ENCODE data around the gene NDUFS1. TPM values are rescaled to one million over a fixed set of nuclear protein-coding genes. Genes with fewer than 3 reads are reported as not detected.
"Not testable (repeated sequence)": the region's sequence is repeated elsewhere in the genome, so short reads cannot be mapped to it uniquely, and the experiment has no call there.

NDUFS1 gene
- polyA plus RNA-seq, 1 donor, result 63.7 TPM

GRCh38 chr2:206193671-206194357, 34.6 kb upstream of the NDUFS1 start:
- Histone ChIP-seq H3K36me3 (ENCODE audit: control insufficient read depth, insufficient read depth, low read length) (no peaks in the 10 kb centered on the region), H3K4me3 (ENCODE audit: low read length) (no peak overlapping the region), H3K27me3 (ENCODE audit: control insufficient read depth, insufficient read depth, low read length) (no peaks in the 10 kb centered on the region), H3K27ac (ENCODE audit: low read length) (no peak overlapping the region), H3K4me1 (ENCODE audit: control insufficient read depth, insufficient read depth, low read length) (no peaks in the 10 kb centered on the region), H3K9me3 (ENCODE audit: control insufficient read depth, low read depth, low read length) (no peaks in the 10 kb centered on the region)
- no peak for DNase-seq
- no CpG with 5 or more reads among the region's 2 CpGs for WGBS (ENCODE audit: insufficient coverage, low lambda C conversion rate)

GRCh38 chr2:206192157-206192556, 32.9 kb upstream of the NDUFS1 start:
- Histone ChIP-seq H3K27ac (ENCODE audit: low read length) (no peak overlapping the region), H3K36me3 (ENCODE audit: control insufficient read depth, insufficient read depth, low read length) (no peaks in the 10 kb centered on the region), H3K9me3 (ENCODE audit: control insufficient read depth, low read depth, low read length) (no peaks in the 10 kb centered on the region), H3K4me3 (ENCODE audit: low read length) (no peak overlapping the region), H3K4me1 (ENCODE audit: control insufficient read depth, insufficient read depth, low read length) (no peaks in the 10 kb centered on the region), H3K27me3 (ENCODE audit: control insufficient read depth, insufficient read depth, low read length) (no peaks in the 10 kb centered on the region)
- no peak for DNase-seq
- no CpG with 5 or more reads among the region's 3 CpGs for WGBS (ENCODE audit: insufficient coverage, low lambda C conversion rate)

- no peak for DNase-seq
- Histone ChIP-seq H3K36me3 (ENCODE audit: control insufficient read depth, insufficient read depth, low read length) (no peaks in the 10 kb centered on the region), H3K4me1 (ENCODE audit: control insufficient read depth, insufficient read depth, low read length) (no peaks in the 10 kb centered on the region), H3K9me3 (ENCODE audit: control insufficient read depth, low read depth, low read length) (no peaks in the 10 kb centered on the region), H3K4me3 (ENCODE audit: low read length) (no peak overlapping the region), H3K27ac (ENCODE audit: low read length) (no peak overlapping the region), H3K27me3 (ENCODE audit: control insufficient read depth, insufficient read depth, low read length) (no peaks in the 10 kb centered on the region)
- WGBS (ENCODE audit: insufficient coverage, low lambda C conversion rate), result 94% methylated on average over 3 of the region's 5 CpGs
Measured at GRCh38 chr2:206190689-206191088, 31.4 kb upstream of the NDUFS1 start.

- WGBS (ENCODE audit: insufficient coverage, low lambda C conversion rate), result 88% methylated on average over 1 of the region's 2 CpGs
- DNase-seq, result no peak
Measured at GRCh38 chr2:206190111-206190510, 30.9 kb upstream of the NDUFS1 start.

GRCh38 chr2:206189691-206190090, 30.4 kb upstream of the NDUFS1 start:
- DNase-seq, result no peak
- H3K9me3 ChIP-seq (ENCODE audit: control insufficient read depth, low read depth, low read length), result no peaks in the 10 kb centered on the region
- no peaks in the 10 kb centered on the region for H3K36me3 ChIP-seq (ENCODE audit: control insufficient read depth, insufficient read depth, low read length)
- H3K4me1 ChIP-seq (ENCODE audit: control insufficient read depth, insufficient read depth, low read length), result no peaks in the 10 kb centered on the region
- H3K27me3 ChIP-seq (ENCODE audit: control insufficient read depth, insufficient read depth, low read length), result no peaks in the 10 kb centered on the region
- WGBS (ENCODE audit: insufficient coverage, low lambda C conversion rate), result 71% methylated on average over 3 of the region's 3 CpGs
- H3K4me3 ChIP-seq (ENCODE audit: low read length), result no peak overlapping the region
- no peak overlapping the region for H3K27ac ChIP-seq (ENCODE audit: low read length)

More at GRCh38 chr2:206190111-206190510, 30.9 kb upstream of the NDUFS1 start:
- Histone ChIP-seq H3K27ac (ENCODE audit: low read length) (no peak overlapping the region), H3K4me1 (ENCODE audit: control insufficient read depth, insufficient read depth, low read length) (no peaks in the 10 kb centered on the region), H3K27me3 (ENCODE audit: control insufficient read depth, insufficient read depth, low read length) (no peaks in the 10 kb centered on the region), H3K4me3 (ENCODE audit: low read length) (no peak overlapping the region), H3K36me3 (ENCODE audit: control insufficient read depth, insufficient read depth, low read length) (no peaks in the 10 kb centered on the region), H3K9me3 (ENCODE audit: control insufficient read depth, low read depth, low read length) (no peaks in the 10 kb centered on the region)

GRCh38 chr2:206181526-206181925, 22.3 kb upstream of the NDUFS1 start:
- no CpG with 5 or more reads among the region's 6 CpGs for WGBS (ENCODE audit: insufficient coverage, low lambda C conversion rate)
- not testable (repeated sequence) for H3K27me3 ChIP-seq (ENCODE audit: control insufficient read depth, insufficient read depth, low read length); H3K36me3 ChIP-seq (ENCODE audit: control insufficient read depth, insufficient read depth, low read length); H3K9me3 ChIP-seq (ENCODE audit: control insufficient read depth, low read depth, low read length); H3K4me1 ChIP-seq (ENCODE audit: control insufficient read depth, insufficient read depth, low read length); DNase-seq; H3K27ac ChIP-seq (ENCODE audit: low read length); H3K4me3 ChIP-seq (ENCODE audit: low read length)

GRCh38 chr2:206176901-206177300, 17.7 kb upstream of the NDUFS1 start:
- H3K36me3 ChIP-seq (ENCODE audit: control insufficient read depth, insufficient read depth, low read length), result no peaks in the 10 kb centered on the region
- no peak overlapping the region for H3K4me3 ChIP-seq (ENCODE audit: low read length)
- DNase-seq, result no peak
- H3K27me3 ChIP-seq (ENCODE audit: control insufficient read depth, insufficient read depth, low read length), result no peaks in the 10 kb centered on the region
- no CpG with 5 or more reads among the region's 3 CpGs for WGBS (ENCODE audit: insufficient coverage, low lambda C conversion rate)
- peaks cover 8% of the 10 kb centered on the region for H3K9me3 ChIP-seq (ENCODE audit: control insufficient read depth, low read depth, low read length)
- H3K4me1 ChIP-seq (ENCODE audit: control insufficient read depth, insufficient read depth, low read length), result no peaks in the 10 kb centered on the region
- H3K27ac ChIP-seq (ENCODE audit: low read length), result no peak overlapping the region

GRCh38 chr2:206176121-206176520, 16.9 kb upstream of the NDUFS1 start:
- no peaks in the 10 kb centered on the region for H3K4me1 ChIP-seq (ENCODE audit: control insufficient read depth, insufficient read depth, low read length)
- peaks cover 11% of the 10 kb centered on the region for H3K9me3 ChIP-seq (ENCODE audit: control insufficient read depth, low read depth, low read length)
- WGBS (ENCODE audit: insufficient coverage, low lambda C conversion rate), result no CpG with 5 or more reads among the region's 2 CpGs
- no peak overlapping the region for H3K27ac ChIP-seq (ENCODE audit: low read length)
- no peaks in the 10 kb centered on the region for H3K27me3 ChIP-seq (ENCODE audit: control insufficient read depth, insufficient read depth, low read length)
- no peaks in the 10 kb centered on the region for H3K36me3 ChIP-seq (ENCODE audit: control insufficient read depth, insufficient read depth, low read length)
- no peak overlapping the region for H3K4me3 ChIP-seq (ENCODE audit: low read length)
- DNase-seq, result no peak

GRCh38 chr2:206173147-206173546, 13.9 kb upstream of the NDUFS1 start:
- peaks cover 11% of the 10 kb centered on the region for H3K9me3 ChIP-seq (ENCODE audit: control insufficient read depth, low read depth, low read length)
- H3K27ac ChIP-seq (ENCODE audit: low read length), result no peak overlapping the region
- no peak for DNase-seq
- WGBS (ENCODE audit: insufficient coverage, low lambda C conversion rate), result no CpG with 5 or more reads among the region's 4 CpGs
- H3K4me3 ChIP-seq (ENCODE audit: low read length), result no peak overlapping the region
- no peaks in the 10 kb centered on the region for H3K27me3 ChIP-seq (ENCODE audit: control insufficient read depth, insufficient read depth, low read length)
- H3K4me1 ChIP-seq (ENCODE audit: control insufficient read depth, insufficient read depth, low read length), result no peaks in the 10 kb centered on the region
- no peaks in the 10 kb centered on the region for H3K36me3 ChIP-seq (ENCODE audit: control insufficient read depth, insufficient read depth, low read length)

- not testable (repeated sequence) for H3K27ac ChIP-seq (ENCODE audit: low read length); H3K36me3 ChIP-seq (ENCODE audit: control insufficient read depth, insufficient read depth, low read length); DNase-seq; H3K27me3 ChIP-seq (ENCODE audit: control insufficient read depth, insufficient read depth, low read length); H3K4me3 ChIP-seq (ENCODE audit: low read length); H3K4me1 ChIP-seq (ENCODE audit: control insufficient read depth, insufficient read depth, low read length)
- H3K9me3 ChIP-seq (ENCODE audit: control insufficient read depth, low read depth, low read length), result peaks cover 11% of the 10 kb centered on the region
- no CpG with 5 or more reads among the region's 52 CpGs for WGBS (ENCODE audit: insufficient coverage, low lambda C conversion rate)
Measured at GRCh38 chr2:206171624-206172397, 12.6 kb upstream of the NDUFS1 start.

Data from large intestine (tissue), 3 donors.